ENCODE results near the gene RYR2. TPM values are rescaled to one million over a fixed set of nuclear protein-coding genes. Genes with fewer than 3 reads are reported as not detected.

RYR2 gene
- total RNA-seq, 6 experiments from 2014 or later: 0.05 to 0.17 TPM; not detected in 4

GRCh38 chr1:237007147-237007881 lies 34.7 kb upstream of the RYR2 start:
- no peak for TF ChIP-seq CTCF (IDR thresholded peaks at IDR 0.05)
- DNase-seq: no peak
- Mint-ChIP-seq H3K27me3 (ENCODE audit: insufficient read depth) (no peaks in the 10 kb centered on the region), H3K4me3 (no peak overlapping the region), H3K27ac (no peak overlapping the region), H3K4me1 (ENCODE audit: low read depth) (no peaks in the 10 kb centered on the region), H3K9me3 (peaks cover 43% of the 10 kb centered on the region), H3K36me3 (ENCODE audit: low read depth) (no peaks in the 10 kb centered on the region)

DNA sequence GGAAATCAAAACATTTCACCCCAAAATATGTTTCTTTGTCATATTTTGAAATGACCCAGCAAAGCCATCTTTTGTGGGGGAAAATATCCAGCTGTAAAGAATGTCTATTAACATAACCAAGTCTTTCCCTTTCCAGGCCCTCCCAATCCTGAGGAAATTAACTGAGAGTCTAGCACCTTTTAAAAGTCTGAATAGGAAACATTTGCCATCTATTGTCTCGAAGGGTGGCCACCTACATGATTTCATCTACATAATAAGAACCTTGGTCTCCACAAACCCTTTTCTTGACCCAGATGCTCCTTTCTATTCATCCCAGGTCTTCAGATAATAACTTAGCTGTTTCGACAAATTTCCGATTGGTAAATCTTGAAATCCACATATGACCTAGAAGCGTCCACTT lies 32.4 kb upstream of the RYR2 start:
- no peak for DNase-seq
- Mint-ChIP-seq H3K9me3 (peaks cover 40% of the 10 kb centered on the region), H3K4me1 (ENCODE audit: low read depth) (no peaks in the 10 kb centered on the region), H3K27me3 (ENCODE audit: insufficient read depth) (no peaks in the 10 kb centered on the region), H3K4me3 (no peak overlapping the region), H3K36me3 (ENCODE audit: low read depth) (no peaks in the 10 kb centered on the region), H3K27ac (no peak overlapping the region)
- no peak for TF ChIP-seq CTCF (IDR thresholded peaks at IDR 0.05)

- no peaks in the 10 kb centered on the region for H3K27me3 Mint-ChIP-seq (ENCODE audit: insufficient read depth)
- no peak for DNase-seq
- TF ChIP-seq CTCF (IDR thresholded peaks at IDR 0.05): no peak
- H3K4me3 Mint-ChIP-seq: no peak overlapping the region
- H3K27ac Mint-ChIP-seq: no peak overlapping the region
- no peaks in the 10 kb centered on the region for H3K4me1 Mint-ChIP-seq (ENCODE audit: low read depth)
- peaks cover 43% of the 10 kb centered on the region for H3K9me3 Mint-ChIP-seq
- no peaks in the 10 kb centered on the region for H3K36me3 Mint-ChIP-seq (ENCODE audit: low read depth)
Observed at GRCh38 chr1:237011432-237011831, 30.6 kb upstream of the RYR2 start.

DNA sequence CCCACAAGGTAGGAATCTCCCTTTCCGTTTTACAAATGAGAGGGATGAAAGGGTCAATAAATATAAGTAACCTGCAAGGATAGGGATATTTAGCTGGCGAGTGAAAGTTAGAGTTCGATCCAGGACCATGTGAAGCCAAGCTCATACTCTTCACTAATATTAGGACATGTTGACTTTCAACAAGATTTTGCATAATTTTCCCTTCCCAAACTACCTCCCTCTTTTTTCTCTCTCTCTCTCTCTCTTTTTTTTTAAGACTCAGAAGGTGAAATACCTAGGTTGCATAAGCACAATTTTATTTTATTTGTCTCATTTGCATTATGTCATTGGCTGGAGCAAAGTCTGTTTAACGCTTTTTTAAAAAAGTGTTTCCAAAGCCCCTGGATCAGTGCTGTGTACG lies 29.6 kb upstream of the RYR2 start:
- H3K9me3 Mint-ChIP-seq: peaks cover 51% of the 10 kb centered on the region
- no peak for DNase-seq
- no peak overlapping the region for H3K27ac Mint-ChIP-seq
- no peaks in the 10 kb centered on the region for H3K27me3 Mint-ChIP-seq (ENCODE audit: insufficient read depth)
- no peaks in the 10 kb centered on the region for H3K4me1 Mint-ChIP-seq (ENCODE audit: low read depth)
- no peaks in the 10 kb centered on the region for H3K36me3 Mint-ChIP-seq (ENCODE audit: low read depth)
- no peak overlapping the region for H3K4me3 Mint-ChIP-seq
- TF ChIP-seq CTCF (IDR thresholded peaks at IDR 0.05): no peak

GRCh38 chr1:237012788-237013383 lies 29.1 kb upstream of the RYR2 start:
- H3K27ac Mint-ChIP-seq: no peak overlapping the region
- DNase-seq: no peak
- H3K27me3 Mint-ChIP-seq (ENCODE audit: insufficient read depth): no peaks in the 10 kb centered on the region
- no peak overlapping the region for H3K4me3 Mint-ChIP-seq
- TF ChIP-seq CTCF (IDR thresholded peaks at IDR 0.05): no peak
- H3K36me3 Mint-ChIP-seq (ENCODE audit: low read depth): no peaks in the 10 kb centered on the region
- no peaks in the 10 kb centered on the region for H3K4me1 Mint-ChIP-seq (ENCODE audit: low read depth)
- H3K9me3 Mint-ChIP-seq: peaks cover 56% of the 10 kb centered on the region
